Lower leg skin (tissue), 4 donors: ENCODE data around the gene BPHL. TPM values are rescaled to one million over a fixed set of nuclear protein-coding genes. Genes with fewer than 3 reads are reported as not detected.
"Not testable (repeated sequence)": the region's sequence is repeated elsewhere in the genome, so short reads cannot be mapped to it uniquely, and the experiment has no call there.

Source experiments
- DNase-seq, 2 donors: peaks; one replicate each; pipeline ENCODE4 v3.0.0-alpha.2; 2019; ENCODE audit warnings: low spot score in 2 of 2
- H3K4me3 ChIP-seq: fragments of 200-600 bp; sonication (generic); 2 replicates; pipeline ENCODE4 v1.5.1; 2017; ENCODE audit warnings: mild to moderate bottlenecking, low read depth; ENCODE audit not compliant: poor library complexity, severe bottlenecking
- CTCF ChIP-seq, 3 donors: fragments of 450-650 bp; IDR thresholded peaks; one replicate each; pipeline ENCODE4 v1.5.1; 2016; ENCODE audit warnings: antibody characterized with exemption in 3 of 3, mild to moderate bottlenecking in 3 of 3, moderate library complexity in 2 of 3
- POLR2A ChIP-seq, 2 donors: fragments of 450-650 bp; IDR thresholded peaks; one replicate each; pipeline ENCODE4 v1.6.1; 2016 to 2017; ENCODE audit warnings: antibody characterized with exemption in 2 of 2, mild to moderate bottlenecking in 1 of 2, moderate library complexity in 1 of 2
- WGBS, 2 donors: methylation state at CpG; one replicate each; pipeline ENCODE4 v1.1.5; 2018; 5-methylcytosine and 5-hydroxymethylcytosine counted together
- intact Hi-C: fragments of 100-400 bp; cut with DNase I; formaldehyde crosslinking; loops from one replicate; pipeline ENCODE4 v1.15.0; 2023; ENCODE audit warnings: low total_unique reads
- total RNA-seq, 4 donors: library from RNA; depleted of rRNA; stranded (reverse); fragments of >200 nt; gene quantifications; one replicate each; pipeline ENCODE4 v1.1.0, GENCODE V29; 2016

Gene BPHL
- total RNA-seq, 4 donors from 2014 or later, result 14.9 to 30.4 (median 23.3) TPM

- TF ChIP-seq CTCF (IDR thresholded peaks at IDR 0.05) (no peak), POLR2A (IDR thresholded peaks at IDR 0.05) (no peak)
- DNase-seq, result no peak
- 78 to 84% methylated on average over 8 of the region's 8 CpGs for WGBS, 2 donors
- intact Hi-C loops, result no loop called here
- no peak overlapping the region for H3K4me3 ChIP-seq
Measured at GRCh38 chr6:3144571-3144970, 26.1 kb downstream of the BPHL start.

- no peak overlapping the region for H3K4me3 ChIP-seq
- intact Hi-C loops, result no loop called here
- WGBS, 2 donors, result 87 to 88% methylated on average over 6 of the region's 6 CpGs
- TF ChIP-seq POLR2A (IDR thresholded peaks at IDR 0.05), result no peak
- TF ChIP-seq CTCF (IDR thresholded peaks at IDR 0.05), result no peak
- DNase-seq, result no peak
Measured at GRCh38 chr6:3147914-3148757, 29.6 kb downstream of the BPHL start.

GRCh38 chr6:3151691-3152090 is 33.2 kb downstream of the BPHL start:
- no peak overlapping the region for H3K4me3 ChIP-seq
- intact Hi-C loops, result no loop called here
- TF ChIP-seq POLR2A (IDR thresholded peaks at IDR 0.05) (no peak), CTCF (IDR thresholded peaks at IDR 0.05) (no peak)
- DNase-seq, result no peak
- WGBS, 2 donors, result 67 to 68% methylated on average over 5 of the region's 5 CpGs

GRCh38 chr6:3152689-3153088 is 34.2 kb downstream of the BPHL start:
- no peak for TF ChIP-seq CTCF (IDR thresholded peaks at IDR 0.05)
- no peak for TF ChIP-seq POLR2A (IDR thresholded peaks at IDR 0.05)
- intact Hi-C loops, result no loop called here
- WGBS, 2 donors, result 89 to 91% methylated on average over 3 of the region's 3 CpGs
- no peak overlapping the region for H3K4me3 ChIP-seq
- DNase-seq, result no peak

GRCh38 chr6:3155416-3155815 is 36.9 kb downstream of the BPHL start:
- 43 to 56% methylated on average over 6 of the region's 6 CpGs for WGBS, 2 donors
- intact Hi-C loops, H3K4me3 ChIP-seq, DNase-seq: not testable (repeated sequence)

GRCh38 chr6:3156184-3157130 is 37.9 kb downstream of the BPHL start:
- WGBS, 2 donors, result 11 to 18% methylated on average over 12 to 20 of the region's 32 CpGs
- peak overlapping the region; percentile 86 for H3K4me3 ChIP-seq
- DNase-seq, intact Hi-C loops: not testable (repeated sequence)
